WERI-Rb-1 (cell line): ENCODE results near the gene GNAI2.

Experiments
- DNase-seq: peaks from one replicate; pipeline ENCODE4 v3.0.0-alpha.2; 2020
- H3K27ac ChIP-seq: fragments of 250-450 bp; sonication (Bioruptor Pico); 2 replicates; pipeline ENCODE4 v1.5.1; 2020; ENCODE audit warnings: mild to moderate bottlenecking, moderate library complexity
- H3K27me3 ChIP-seq: fragments of 250-450 bp; sonication (Bioruptor Pico); 2 replicates; pipeline ENCODE4 v1.5.1; 2021; ENCODE audit warnings: mild to moderate bottlenecking, low read depth, moderate library complexity; ENCODE audit not compliant: insufficient read depth, severe bottlenecking
- H3K36me3 ChIP-seq: fragments of 250-450 bp; sonication (Bioruptor Pico); 2 replicates; pipeline ENCODE4 v1.5.1; 2020; ENCODE audit warnings: mild to moderate bottlenecking, moderate library complexity
- H3K4me3 ChIP-seq: 2 replicates; pipeline ENCODE4 v1.5.1; 2011; ENCODE audit warnings: low read depth, mild to moderate bottlenecking, control low read depth, low read length
- H3K9me3 ChIP-seq: fragments of 250-450 bp; sonication (Bioruptor Pico); 2 replicates; pipeline ENCODE4 v1.5.1; 2021; ENCODE audit warnings: mild to moderate bottlenecking, moderate library complexity; ENCODE audit not compliant: severe bottlenecking
- CTCF ChIP-seq: IDR thresholded peaks from 2 replicates; pipeline ENCODE4 v1.5.1; 2011; ENCODE audit warnings: low read depth, mild to moderate bottlenecking, control low read depth, inconsistent platforms, low read length

The GNAI2 gene

GRCh38 chr3:50195501-50196252 lies 40.3 kb upstream of the GNAI2 start:
- H3K36me3 ChIP-seq: no peaks in the 10 kb centered on the region
- H3K27me3 ChIP-seq: no peaks in the 10 kb centered on the region
- no peaks in the 10 kb centered on the region for H3K9me3 ChIP-seq
- TF ChIP-seq CTCF: no peak
- no peak for DNase-seq
- H3K27ac ChIP-seq: peak overlapping the region; percentile 9
- H3K4me3 ChIP-seq: no peak overlapping the region

GRCh38 chr3:50196253-50196801 lies 39.7 kb upstream of the GNAI2 start:
- no peak for TF ChIP-seq CTCF
- no peaks in the 10 kb centered on the region for H3K27me3 ChIP-seq
- no peak for DNase-seq
- no peaks in the 10 kb centered on the region for H3K36me3 ChIP-seq
- no peaks in the 10 kb centered on the region for H3K9me3 ChIP-seq
- no peak overlapping the region; the same call in 1 of the 2 replicates for H3K27ac ChIP-seq
- H3K4me3 ChIP-seq: no peak overlapping the region

- TF ChIP-seq CTCF: peak; percentile 13; the same call in 1 of the 2 replicates
- DNase-seq: peak; percentile 93
- Histone ChIP-seq H3K9me3 (no peaks in the 10 kb centered on the region), H3K27me3 (no peaks in the 10 kb centered on the region), H3K36me3 (no peaks in the 10 kb centered on the region), H3K4me3 (no peak overlapping the region), H3K27ac (peak overlapping the region; percentile 83)
These were observed 34.3 kb upstream of the GNAI2 start for GRCh38 chr3:50201573-50202315.

GRCh38 chr3:50202353-50203112 lies 33.5 kb upstream of the GNAI2 start:
- Histone ChIP-seq H3K9me3 (no peaks in the 10 kb centered on the region), H3K27me3 (no peaks in the 10 kb centered on the region)
- TF ChIP-seq CTCF: no peak

GRCh38 chr3:50203113-50203808 lies 32.7 kb upstream of the GNAI2 start:
- no peak overlapping the region for H3K4me3 ChIP-seq
- TF ChIP-seq CTCF: no peak
- no peaks in the 10 kb centered on the region for H3K27me3 ChIP-seq
- peak; percentile 24 for DNase-seq
- H3K27ac ChIP-seq: peak overlapping the region; percentile 83
- H3K36me3 ChIP-seq: no peaks in the 10 kb centered on the region; the same call in 1 of the 2 replicates
- no peaks in the 10 kb centered on the region for H3K9me3 ChIP-seq

More at GRCh38 chr3:50202353-50203112, 33.5 kb upstream of the GNAI2 start:
- Histone ChIP-seq H3K27ac (peak overlapping the region; percentile 83), H3K4me3 (no peak overlapping the region), H3K36me3 (no peaks in the 10 kb centered on the region; the same call in 1 of the 2 replicates)
- peak; percentile 19 for DNase-seq
